H1 (cell line): Measurements from ENCODE around the gene SERPINH1. TPM values are rescaled to one million over a fixed set of nuclear protein-coding genes. Genes with fewer than 3 reads are reported as not detected.

ENCODE experiments used
- CTCF ChIA-PET: fragments of 300-600 bp; sonication (Branson Sonifier 250); formaldehyde crosslinking; loops from one replicate; lab custom pipeline; 2021; ENCODE audit not compliant: partially characterized antibody; lab: Charles Lee
- POLR2A ChIA-PET: fragments of 300-600 bp; sonication (Branson Sonifier 250); formaldehyde crosslinking; loops from one replicate; lab custom pipeline; 2021; ENCODE audit warnings: inconsistent platforms; ENCODE audit not compliant: partially characterized antibody; lab: Charles Lee
- DNase-seq, 2 experiments: peaks; one replicate each; pipeline versions ENCODE4 v3.0.0 to v3.0.0-alpha.2; 2010 to 2022; ENCODE audit warnings: low spot score in 2 of 2, low read depth in 1 of 2, mixed read lengths in 1 of 2
- FAIRE-seq: peaks from 2 replicates; lab custom pipeline; 2011; peaks lifted over from hg19 to GRCh38; lab: Jason Lieb, UNC
- H2AFZ ChIP-seq: 2 replicates; pipeline ENCODE4 v1.8.1; 2012; ENCODE audit warnings: low read length, inconsistent platforms
- H2AK5ac ChIP-seq: 2 replicates; pipeline ENCODE4 v1.6.1; 2013; ENCODE audit warnings: low read depth, low read length
- H2BK120ac ChIP-seq: replicated peaks from 2 replicates; pipeline ENCODE3; 2013; ENCODE audit warnings: low read depth, low read length, inconsistent platforms
- H2BK12ac ChIP-seq: 2 replicates; pipeline ENCODE4 v1.6.1; 2013; ENCODE audit warnings: low read depth, low read length
- H2BK15ac ChIP-seq: 2 replicates; pipeline ENCODE4 v1.6.1; 2013; ENCODE audit warnings: low read length
- H2BK20ac ChIP-seq: 2 replicates; pipeline ENCODE4 v1.6.1; 2013; ENCODE audit warnings: low read length
- H2BK5ac ChIP-seq: 2 replicates; pipeline ENCODE4 v1.6.1; 2013; ENCODE audit warnings: low read depth, low read length
- H3K14ac ChIP-seq: 2 replicates; pipeline ENCODE4 v1.6.1; 2013; ENCODE audit warnings: inconsistent platforms; ENCODE audit not compliant: insufficient read length
- H3K18ac ChIP-seq: 2 replicates; pipeline ENCODE4 v1.6.1; 2013; ENCODE audit warnings: low read length; ENCODE audit errors: extremely low read depth
- H3K23ac ChIP-seq: 2 replicates; pipeline ENCODE4 v1.6.1; 2013; ENCODE audit warnings: inconsistent platforms; ENCODE audit not compliant: insufficient read length
- H3K23me2 ChIP-seq: 2 replicates; pipeline ENCODE4 v1.6.1; 2013; ENCODE audit warnings: low read depth, low read length
- H3K27ac ChIP-seq: 2 replicates; pipeline ENCODE4 v1.6.1; 2011; ENCODE audit warnings: low read depth, low read length, inconsistent platforms
- H3K27me3 ChIP-seq, 4 experiments: replicated peaks in 1 of 4; 1 replicate in 1 of 4; 2 replicates in 3 of 4; pipeline versions ENCODE4 v1.6.1 to v1.8.1; 2011 to 2013; ENCODE audit warnings: low read length in 3 of 4, mild to moderate bottlenecking in 3 of 4, inconsistent platforms in 2 of 4, mixed read lengths in 2 of 4, moderate library complexity in 1 of 4; ENCODE audit not compliant: control insufficient read depth in 3 of 4, insufficient read depth in 3 of 4; ENCODE audit errors: extremely low read depth in 1 of 4
- H3K36me3 ChIP-seq, 4 experiments: 2 replicates each; pipeline versions ENCODE4 v1.6.1 to v1.8.1; 2011 to 2013; ENCODE audit warnings: mild to moderate bottlenecking in 4 of 4, low read length in 3 of 4, moderate library complexity in 2 of 4, control low read depth in 1 of 4, inconsistent platforms in 1 of 4; ENCODE audit not compliant: insufficient read depth in 4 of 4, control insufficient read depth in 2 of 4
- H3K4ac ChIP-seq: replicated peaks from 2 replicates; pipeline ENCODE3; 2013; ENCODE audit warnings: low read length, low read depth, mixed read lengths, inconsistent platforms; ENCODE audit not compliant: insufficient read length
- H3K4me1 ChIP-seq, 4 experiments: replicated peaks in 1 of 4; 1 replicate in 1 of 4; 2 replicates in 3 of 4; pipeline versions ENCODE4 v1.6.1 to v1.8.1; 2011 to 2013; ENCODE audit warnings: low read length in 3 of 4, inconsistent platforms in 2 of 4, mixed read lengths in 1 of 4; ENCODE audit not compliant: insufficient read depth in 4 of 4, control insufficient read depth in 3 of 4
- H3K4me2 ChIP-seq, 2 experiments: 2 replicates each; pipeline versions ENCODE4 v1.6.1 to v1.8.1; 2011 to 2013; ENCODE audit warnings: low read depth in 2 of 2, low read length in 2 of 2, control low read depth in 1 of 2, inconsistent platforms in 1 of 2, mild to moderate bottlenecking in 1 of 2; ENCODE audit not compliant: insufficient read depth in 1 of 2
- H3K4me3 ChIP-seq, 4 experiments: fragments of 200-600, 300-600 bp in 1 of 4; sonication (generic), shearing (Covaris generic), sonication (Bioruptor Twin) in 1 of 4; 2 replicates each; pipeline versions ENCODE4 v1.5.1 to v1.8.1; 2011 to 2016; ENCODE audit warnings: low read length in 4 of 4, low read depth in 3 of 4, control low read depth in 2 of 4, inconsistent platforms in 2 of 4, mild to moderate bottlenecking in 2 of 4, mixed read lengths in 1 of 4, moderate library complexity in 1 of 4; ENCODE audit not compliant: insufficient read depth in 2 of 4; ENCODE audit errors: extremely low read depth in 1 of 4
- H3K56ac ChIP-seq: replicated peaks from 2 replicates; pipeline ENCODE3; 2013; ENCODE audit warnings: low read depth, mild to moderate bottlenecking, mixed read lengths, low read length, inconsistent platforms; ENCODE audit not compliant: insufficient read length
- H3K79me1 ChIP-seq: 2 replicates; pipeline ENCODE4 v1.6.1; 2013; ENCODE audit warnings: low read depth, low read length, control low read depth
- H3K79me2 ChIP-seq, 2 experiments: 2 replicates each; pipeline versions ENCODE4 v1.6.1 to v1.8.1; 2012 to 2013; ENCODE audit warnings: low read length in 2 of 2, mild to moderate bottlenecking in 2 of 2, inconsistent platforms in 1 of 2; ENCODE audit not compliant: insufficient read depth in 2 of 2, control insufficient read depth in 1 of 2
- H3K9ac ChIP-seq, 4 experiments: replicated peaks in 1 of 4; 1 replicate in 1 of 4; 2 replicates in 3 of 4; pipeline versions ENCODE4 v1.6.1 to v1.8.1; 2011 to 2013; ENCODE audit warnings: low read depth in 3 of 4, low read length in 3 of 4, control low read depth in 2 of 4, mild to moderate bottlenecking in 2 of 4, moderate library complexity in 2 of 4, inconsistent platforms in 1 of 4; ENCODE audit errors: extremely low read depth in 1 of 4
- H3K9me3 ChIP-seq, 2 experiments: 2 replicates each; pipeline versions ENCODE4 v1.6.1 to v1.8.1; 2012 to 2013; ENCODE audit warnings: mild to moderate bottlenecking in 2 of 2, moderate library complexity in 2 of 2, control low read depth in 1 of 2, inconsistent platforms in 1 of 2, low read depth in 1 of 2, low read length in 1 of 2, mixed read lengths in 1 of 2; ENCODE audit not compliant: insufficient read depth in 2 of 2
- H4K20me1 ChIP-seq, 2 experiments: replicated peaks in 1 of 2; 2 replicates each; pipeline versions ENCODE3 to v1.8.1; 2011 to 2013; ENCODE audit warnings: inconsistent platforms in 2 of 2, low read length in 2 of 2, mild to moderate bottlenecking in 1 of 2; ENCODE audit not compliant: insufficient read depth in 2 of 2, control insufficient read depth in 1 of 2
- H4K5ac ChIP-seq: 2 replicates; pipeline ENCODE4 v1.6.1; 2013; ENCODE audit warnings: low read length, low read depth, mixed read lengths, inconsistent platforms; ENCODE audit not compliant: insufficient read length
- H4K8ac ChIP-seq: 2 replicates; pipeline ENCODE4 v1.8.0; 2013; ENCODE audit warnings: mild to moderate bottlenecking, moderate library complexity, low read length, inconsistent platforms; ENCODE audit not compliant: insufficient read depth; ENCODE audit errors: extremely low read depth
- H4K91ac ChIP-seq: replicated peaks from 2 replicates; pipeline ENCODE3; 2013; ENCODE audit warnings: low read length, mixed read lengths, inconsistent platforms; ENCODE audit not compliant: insufficient read length
- ASH2L ChIP-seq: fragments of 200-600, 300-600 bp; sonication (generic); IDR thresholded peaks from one replicate; pipeline ENCODE4 v1.7.1; 2017; ENCODE audit warnings: low read length
- WGBS, 2 experiments: shearing (Covaris generic) in 1 of 2; methylation state at CpG; one replicate each; pipeline versions ENCODE4 v1.1.6 to v1.1.7; 2013 to 2015; ENCODE audit warnings: low lambda C conversion rate in 2 of 2, mixed read lengths in 2 of 2, inconsistent platforms in 1 of 2, low coverage in 1 of 2, missing lambda C conversion rate in 1 of 2; ENCODE audit not compliant: insufficient replicate concordance in 2 of 2, insufficient coverage in 1 of 2, insufficient read length in 1 of 2; ENCODE audit errors: extremely low coverage in 1 of 2, missing lambda C conversion rate in 1 of 2; 5-methylcytosine and 5-hydroxymethylcytosine counted together
- polyA plus RNA-seq, 7 experiments: library from polyadenylated mRNA; depleted of rRNA in 3 of 7; stranded (reverse) in 5 of 7; unstranded in 2 of 7; fragments of >200 nt in 5 of 7; fragments of 200-250 nt in 2 of 7; gene quantifications; 1 replicate in 5 of 7; 2 replicates in 1 of 7; 4 replicates in 1 of 7; pipeline versions ENCODE4 v1.2.1 to v1.2.3, GENCODE V29; 2011 to 2013; ENCODE audit warnings: missing spikeins in 2 of 7, mixed read lengths in 2 of 7
- total RNA-seq: library from RNA; stranded (reverse); fragmentation: NEBNext Ultra II Directional; extraction: Animal tissue kit (Norgen Biotek cat#: 25700); gene quantifications from 2 replicates; pipeline ENCODE4 v1.2.1, GENCODE V29; 2021

SERPINH1 gene
- total and polyA plus RNA-seq, 2 of the 8 experiments (the other 6 are each of a cell fraction or from before 2014, with no cell fraction given): 420 to 621 TPM

GRCh38 chr11:75582506-75582894 is 20.4 kb downstream of the SERPINH1 start:
- Histone ChIP-seq H3K4me2 (peak overlapping the region; percentile 73 to 88), H3K79me1 (no peaks in the 10 kb centered on the region; the same call in 1 of the 2 replicates), H3K23ac (no peak overlapping the region), H3K4ac (no peak overlapping the region), H4K91ac (no peak overlapping the region), H2BK120ac (no peak overlapping the region), H2BK12ac (peak overlapping the region; percentile 10; the same call in 1 of the 2 replicates), H3K27me3 (no peaks in the 10 kb centered on the region), H2AFZ (0 out of 2 replicates have a peak overlapping the region, but pooled peaks have one; percentile 86), H4K20me1 (no peaks in the 10 kb centered on the region), H2AK5ac (0 out of 2 replicates have a peak overlapping the region, but pooled peaks have one; percentile 61), H3K14ac (no peak overlapping the region), H3K9ac (peak overlapping the region in 1 of 4 experiments; percentile 52; a peak in 3 of 7 replicates), H2BK5ac (peak overlapping the region; percentile 89; the same call in 1 of the 2 replicates), H3K18ac (0 out of 2 replicates have a peak overlapping the region, but pooled peaks have one; percentile 76), H4K8ac (no peak overlapping the region; the same call in 1 of the 2 replicates), H2BK20ac (no peak overlapping the region), H3K56ac (no peak overlapping the region), H3K23me2 (peaks cover 3% of the 10 kb centered on the region; the same call in 1 of the 2 replicates), H3K79me2 (no peaks in the 10 kb centered on the region), H3K27ac (no peak overlapping the region), H3K4me3 (peak overlapping the region; percentile 58 to 77 (median 66)), H2BK15ac (no peak overlapping the region), H3K4me1 (peaks cover 2 to 19% (median 14%) of the 10 kb centered on the region in 4 experiments), H4K5ac (no peak overlapping the region), H3K9me3 (no peaks in the 10 kb centered on the region), H3K36me3 (no peaks in the 10 kb centered on the region)
- FAIRE-seq (no peak), DNase-seq (no peak)
- 70% methylated on average over 4 of the region's 4 CpGs; no CpG with 5 or more reads in 1 of the 2 experiments for WGBS, 2 experiments
- POLR2A ChIA-PET: interaction anchor here (1.0 to 35.1 kb wide), 3 partner anchors 17 to 182 kb away, joined by 3 to 1120 read pairs (median 5); partner anchors contain the start of gene SERPINH1
- CTCF ChIA-PET: interaction anchor here (1.3 to 4.8 kb wide), 7 partner anchors 8 to 35 kb away, joined by 3 to 27 read pairs (median 5); no protein-coding TSS in a partner anchor
- TF ChIP-seq ASH2L: no peak
